IMR-90 (cell line): ENCODE measurements around the gene TMEM209. TPM values are rescaled to one million over a fixed set of nuclear protein-coding genes. Genes with fewer than 3 reads are reported as not detected.

Source experiments
- ATAC-seq: fragments of 200-7000 bp; cut with Tn5 transposase; 2 replicates; pipeline ENCODE4 v1.9.1; 2020; ENCODE audit warnings: low read depth, mild to moderate bottlenecking, moderate library complexity
- BruUV-seq: library from RNA; stranded (reverse); fragments of 400-500 nt; replicated peaks from 2 replicates; lab custom pipeline; 2021; lab: Mats Ljungman, UMichigan
- CTCF ChIA-PET: fragments of 300-600 bp; formaldehyde crosslinking; extraction: SDS; loops from one replicate; lab custom pipeline; 2021; ENCODE audit warnings: antibody characterized with exemption; lab: Yijun Ruan, JAX
- POLR2A ChIA-PET: fragments of 300-600 bp; sonication (Branson Sonifier 250); formaldehyde crosslinking; loops from one replicate; lab custom pipeline; 2022; ENCODE audit warnings: antibody characterized with exemption; ENCODE audit not compliant: unreplicated experiment; lab: Charles Lee
- DNase-seq: peaks from one replicate; pipeline ENCODE4 v3.0.0; 2013
- H2AFZ ChIP-seq: replicated peaks from 2 replicates; pipeline ENCODE3; 2013; ENCODE audit warnings: low read length, mild to moderate bottlenecking; ENCODE audit not compliant: poor library complexity
- H2AK5ac ChIP-seq: 2 replicates; pipeline ENCODE4 v1.6.1; 2013; ENCODE audit warnings: low read depth, low read length, inconsistent platforms
- H2AK9ac ChIP-seq: replicated peaks from 2 replicates; pipeline ENCODE3; 2013; ENCODE audit warnings: mild to moderate bottlenecking, low read depth, low read length, moderate library complexity; ENCODE audit not compliant: poor library complexity
- H2BK120ac ChIP-seq: 2 replicates; pipeline ENCODE4 v1.6.1; 2013; ENCODE audit warnings: low read depth, low read length, inconsistent platforms
- H2BK15ac ChIP-seq: 3 replicates; pipeline ENCODE4 v1.6.1; 2013; ENCODE audit warnings: low read depth, low read length, inconsistent platforms
- H2BK20ac ChIP-seq: 2 replicates; pipeline ENCODE4 v1.6.1; 2013; ENCODE audit warnings: low read depth, mild to moderate bottlenecking, inconsistent platforms, low read length, moderate library complexity
- H2BK5ac ChIP-seq: 2 replicates; pipeline ENCODE4 v1.6.1; 2013; ENCODE audit warnings: mild to moderate bottlenecking, low read depth, low read length, inconsistent platforms; ENCODE audit not compliant: poor library complexity, severe bottlenecking
- H3K14ac ChIP-seq: replicated peaks from 2 replicates; pipeline ENCODE4 v1.6.1; 2013; ENCODE audit warnings: low read depth, low read length, inconsistent platforms
- H3K18ac ChIP-seq: 2 replicates; pipeline ENCODE4 v1.6.1; 2013; ENCODE audit warnings: low read depth, low read length, control low read depth
- H3K23ac ChIP-seq: 2 replicates; pipeline ENCODE4 v1.6.1; 2013; ENCODE audit warnings: low read depth, low read length, inconsistent platforms
- H3K27ac ChIP-seq: 2 replicates; pipeline ENCODE4 v1.5.1; 2013; ENCODE audit warnings: mild to moderate bottlenecking, control low read depth, low read length; ENCODE audit not compliant: insufficient read depth
- H3K27me3 ChIP-seq: 2 replicates; pipeline ENCODE4 v1.6.1; 2013; ENCODE audit warnings: low read length; ENCODE audit not compliant: control insufficient read depth, insufficient read depth
- H3K36me3 ChIP-seq: 2 replicates; pipeline ENCODE4 v1.6.1; 2013; ENCODE audit warnings: low read length, mixed read lengths; ENCODE audit not compliant: control insufficient read depth, insufficient read depth
- H3K4ac ChIP-seq: 2 replicates; pipeline ENCODE4 v1.6.1; 2013; ENCODE audit warnings: low read depth, low read length, inconsistent platforms
- H3K4me1 ChIP-seq: 2 replicates; pipeline ENCODE4 v1.6.1; 2013; ENCODE audit warnings: low read length, mixed read lengths; ENCODE audit not compliant: control insufficient read depth, insufficient read depth
- H3K4me2 ChIP-seq: 2 replicates; pipeline ENCODE4 v1.6.1; 2013; ENCODE audit warnings: low read depth, mild to moderate bottlenecking, control low read depth, low read length, moderate library complexity
- H3K4me3 ChIP-seq: 2 replicates; pipeline ENCODE4 v1.5.1; 2013; ENCODE audit warnings: low read depth, mild to moderate bottlenecking, control low read depth, low read length, moderate library complexity; ENCODE audit not compliant: insufficient read depth
- H3K56ac ChIP-seq: 2 replicates; pipeline ENCODE4 v1.6.1; 2013; ENCODE audit warnings: low read length, inconsistent platforms; ENCODE audit not compliant: insufficient read depth; ENCODE audit errors: extremely low read depth
- H3K79me1 ChIP-seq, 2 experiments: 2 replicates each; pipeline ENCODE4 v1.6.1; 2013; ENCODE audit warnings: low read length in 2 of 2, inconsistent platforms in 1 of 2, low read depth in 1 of 2
- H3K9ac ChIP-seq: 2 replicates; pipeline ENCODE4 v1.6.1; 2013; ENCODE audit warnings: low read depth, low read length, control low read depth
- H3K9me1 ChIP-seq: 2 replicates; pipeline ENCODE4 v1.6.1; 2013; ENCODE audit warnings: low read length, inconsistent platforms; ENCODE audit not compliant: insufficient read depth
- H3K9me3 ChIP-seq: 2 replicates; pipeline ENCODE4 v1.6.1; 2013; ENCODE audit warnings: low read length; ENCODE audit not compliant: control insufficient read depth, insufficient read depth
- H4K20me1 ChIP-seq: 2 replicates; pipeline ENCODE4 v1.6.1; 2013; ENCODE audit warnings: low read length, inconsistent platforms; ENCODE audit not compliant: insufficient read depth
- H4K5ac ChIP-seq: 2 replicates; pipeline ENCODE4 v1.6.1; 2013; ENCODE audit warnings: mild to moderate bottlenecking, low read depth, low read length, control low read depth
- H4K8ac ChIP-seq, 2 experiments: 2 replicates each; pipeline ENCODE4 v1.6.1; 2013; ENCODE audit warnings: low read depth in 2 of 2, low read length in 2 of 2, control low read depth in 1 of 2, inconsistent platforms in 1 of 2
- H4K91ac ChIP-seq: 2 replicates; pipeline ENCODE4 v1.6.1; 2013; ENCODE audit warnings: low read depth, low read length, inconsistent platforms; ENCODE audit not compliant: insufficient read depth
- CEBPB ChIP-seq: IDR thresholded peaks from 2 replicates; pipeline ENCODE4 v1.6.1; 2012; ENCODE audit warnings: low read depth, low read length, improper control_type of control experiment
- NFE2L2 ChIP-seq: fragments of 150-350 bp; IDR thresholded peaks from 2 replicates; pipeline ENCODE4 v1.6.1; 2016; ENCODE audit warnings: low read depth, mild to moderate bottlenecking, low read length
- POLR2A ChIP-seq: IDR thresholded peaks from 2 replicates; pipeline ENCODE4 v1.6.1; 2012; ENCODE audit warnings: mild to moderate bottlenecking, low read depth, low read length
- RFX5 ChIP-seq: IDR thresholded peaks from 2 replicates; pipeline ENCODE4 v1.8.0; 2012; ENCODE audit warnings: low read depth, mild to moderate bottlenecking, low read length, moderate library complexity
- WGBS, 2 experiments: methylation state at CpG; one replicate each; pipeline versions ENCODE4 v1.1.5 to v1.1.7; 2013; ENCODE audit warnings: missing lambda C conversion rate in 2 of 2; ENCODE audit not compliant: insufficient read length in 1 of 2; ENCODE audit errors: extremely low coverage in 2 of 2; 5-methylcytosine and 5-hydroxymethylcytosine counted together
- dilution Hi-C: fragments of 300-500 bp; cut with HindIII; formaldehyde crosslinking; loops from one replicate; pipeline ENCODE4 v1.14.3; 2018; ENCODE audit warnings: low sequenced_read_pairs; ENCODE audit not compliant: unreplicated experiment
- in situ Hi-C: fragments of 300-500 bp; cut with MboI; formaldehyde crosslinking; loops from 3 replicates; pipeline ENCODE4 v1.14.3; 2019; ENCODE audit warnings: low sequenced_read_pairs, inconsistent platforms, mixed read lengths
- intact Hi-C: fragments of 100-400 bp; cut with micrococcal nuclease; formaldehyde crosslinking; loops from 2 replicates; pipeline ENCODE4 v1.10.0; 2022
- polyA plus RNA-seq, 3 experiments: library from polyadenylated mRNA; depleted of rRNA; stranded (reverse); fragments of >200 nt; gene quantifications; 2 replicates each; pipeline ENCODE4 v1.2.3, GENCODE V29; 2012; ENCODE audit warnings: low replicate concordance in 1 of 3
- total RNA-seq: library from RNA; depleted of rRNA; stranded (reverse); fragments of >200 nt; gene quantifications from 2 replicates; pipeline ENCODE4 v1.2.3, GENCODE V29; 2012
- TF ChIP-seq, protein P1 (sequence below): conservative IDR thresholded peaks from 2 replicates; pipeline ENCODE4 v1.5.1; 2012; ENCODE audit warnings: mild to moderate bottlenecking, low read depth, low read length, improper control_type of control experiment

Gene TMEM209
- total and polyA plus RNA-seq, 2 of the 4 experiments (the other 2 are of a cell fraction): 8.0 to 11.3 TPM

- no peak overlapping the region for H2BK15ac ChIP-seq
- H3K4me1 ChIP-seq: peaks cover 6% of the 10 kb centered on the region; the same call in 1 of the 2 replicates
- no peak overlapping the region for H2AK5ac ChIP-seq
- no peak overlapping the region for H3K4ac ChIP-seq
- no peak for TF ChIP-seq RFX5
- TF ChIP-seq, protein P1, sequence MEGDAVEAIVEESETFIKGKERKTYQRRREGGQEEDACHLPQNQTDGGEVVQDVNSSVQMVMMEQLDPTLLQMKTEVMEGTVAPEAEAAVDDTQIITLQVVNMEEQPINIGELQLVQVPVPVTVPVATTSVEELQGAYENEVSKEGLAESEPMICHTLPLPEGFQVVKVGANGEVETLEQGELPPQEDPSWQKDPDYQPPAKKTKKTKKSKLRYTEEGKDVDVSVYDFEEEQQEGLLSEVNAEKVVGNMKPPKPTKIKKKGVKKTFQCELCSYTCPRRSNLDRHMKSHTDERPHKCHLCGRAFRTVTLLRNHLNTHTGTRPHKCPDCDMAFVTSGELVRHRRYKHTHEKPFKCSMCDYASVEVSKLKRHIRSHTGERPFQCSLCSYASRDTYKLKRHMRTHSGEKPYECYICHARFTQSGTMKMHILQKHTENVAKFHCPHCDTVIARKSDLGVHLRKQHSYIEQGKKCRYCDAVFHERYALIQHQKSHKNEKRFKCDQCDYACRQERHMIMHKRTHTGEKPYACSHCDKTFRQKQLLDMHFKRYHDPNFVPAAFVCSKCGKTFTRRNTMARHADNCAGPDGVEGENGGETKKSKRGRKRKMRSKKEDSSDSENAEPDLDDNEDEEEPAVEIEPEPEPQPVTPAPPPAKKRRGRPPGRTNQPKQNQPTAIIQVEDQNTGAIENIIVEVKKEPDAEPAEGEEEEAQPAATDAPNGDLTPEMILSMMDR: no peak
- TF ChIP-seq NFE2L2: no peak
- TF ChIP-seq CEBPB: no peak
- TF ChIP-seq POLR2A: no peak
- intact Hi-C loops: no loop called here
- in situ Hi-C loops: no loop called here
- H3K27me3 ChIP-seq: no peaks in the 10 kb centered on the region
- no peak overlapping the region for H3K9ac ChIP-seq
- ChIA-PET POLR2A (no interaction called here), CTCF (interaction anchor here (1.1 to 1.5 kb wide), 2 partner anchors 15 to 36 kb away, joined by 3 read pairs; no protein-coding TSS in a partner anchor)
- H4K20me1 ChIP-seq: no peaks in the 10 kb centered on the region
- H3K4me3 ChIP-seq: no peak overlapping the region
- H3K79me1 ChIP-seq: peaks cover 3% of the 10 kb centered on the region in 2 experiments; a peak in 1 of 4 replicates
- no peaks in the 10 kb centered on the region for H3K9me3 ChIP-seq
- DNase-seq (no peak), ATAC-seq (no peak)
- no peak overlapping the region for H3K56ac ChIP-seq
- no peak overlapping the region for H2AK9ac ChIP-seq
- dilution Hi-C loops: no loop called here
- H4K5ac ChIP-seq: no peak overlapping the region
- H3K14ac ChIP-seq: no peak overlapping the region
- BruUV-seq: no TSS peak
- peaks cover 29% of the 10 kb centered on the region for H3K36me3 ChIP-seq
- H3K23ac ChIP-seq: no peak overlapping the region
- WGBS, 2 experiments: 100% methylated on average over 4 of the region's 12 CpGs; no CpG with 5 or more reads in 1 of the 2 experiments
- no peak overlapping the region for H2BK20ac ChIP-seq
- H4K8ac ChIP-seq: no peak overlapping the region
- no peak overlapping the region for H2BK5ac ChIP-seq
- no peak overlapping the region for H3K4me2 ChIP-seq
- no peak overlapping the region for H2AFZ ChIP-seq
- H2BK120ac ChIP-seq: no peak overlapping the region
- H3K9me1 ChIP-seq: peaks cover 6% of the 10 kb centered on the region; the same call in 1 of the 2 replicates
- no peak overlapping the region for H4K91ac ChIP-seq
- no peak overlapping the region for H3K27ac ChIP-seq
- no peak overlapping the region for H3K18ac ChIP-seq
These were observed 73.0 kb downstream of the TMEM209 start for GRCh38 chr7:130131964-130132875.
